Tibial nerve (tissue), 4 donors: ENCODE measurements around the gene MRGPRD.

Source experiments
- EP300 ChIP-seq, 2 donors: sonication (generic); formaldehyde crosslinking; IDR thresholded peaks; one replicate each; pipeline ENCODE4 v1.6.1; 2017; ENCODE audit warnings: antibody characterized with exemption in 2 of 2, mild to moderate bottlenecking in 1 of 2
- POLR2A ChIP-seq, 2 donors: fragments of 450-650 bp; IDR thresholded peaks; one replicate each; pipeline ENCODE4 v1.6.1; 2017; ENCODE audit warnings: antibody characterized with exemption in 2 of 2, mild to moderate bottlenecking in 2 of 2, moderate library complexity in 2 of 2
- TF ChIP-seq, protein P1 (sequence below), 5 experiments: fragments of 200-600 bp in 3 of 5; fragments of 450-650 bp in 2 of 5; sonication (generic) in 3 of 5; IDR thresholded peaks; one replicate each; pipeline ENCODE4 v1.5.1; 2016 to 2019; ENCODE audit warnings: antibody characterized with exemption in 5 of 5, mild to moderate bottlenecking in 3 of 5, moderate library complexity in 2 of 5

DNA sequence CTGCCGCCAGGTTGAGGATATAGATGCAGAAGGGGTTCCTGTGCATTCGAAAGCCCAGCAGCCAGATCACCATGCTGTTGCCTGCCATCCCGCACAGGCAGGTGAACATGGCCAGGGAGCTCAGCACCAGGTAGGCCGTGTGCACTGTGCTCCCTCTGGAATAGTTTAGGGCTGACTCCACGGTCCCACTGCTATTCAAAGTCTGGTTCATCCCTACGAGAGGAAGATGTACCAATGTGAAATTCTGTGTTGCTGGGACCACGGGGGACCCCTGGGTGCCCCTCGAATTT is at the start of gene MRGPRD:
- TF ChIP-seq, protein P1, sequence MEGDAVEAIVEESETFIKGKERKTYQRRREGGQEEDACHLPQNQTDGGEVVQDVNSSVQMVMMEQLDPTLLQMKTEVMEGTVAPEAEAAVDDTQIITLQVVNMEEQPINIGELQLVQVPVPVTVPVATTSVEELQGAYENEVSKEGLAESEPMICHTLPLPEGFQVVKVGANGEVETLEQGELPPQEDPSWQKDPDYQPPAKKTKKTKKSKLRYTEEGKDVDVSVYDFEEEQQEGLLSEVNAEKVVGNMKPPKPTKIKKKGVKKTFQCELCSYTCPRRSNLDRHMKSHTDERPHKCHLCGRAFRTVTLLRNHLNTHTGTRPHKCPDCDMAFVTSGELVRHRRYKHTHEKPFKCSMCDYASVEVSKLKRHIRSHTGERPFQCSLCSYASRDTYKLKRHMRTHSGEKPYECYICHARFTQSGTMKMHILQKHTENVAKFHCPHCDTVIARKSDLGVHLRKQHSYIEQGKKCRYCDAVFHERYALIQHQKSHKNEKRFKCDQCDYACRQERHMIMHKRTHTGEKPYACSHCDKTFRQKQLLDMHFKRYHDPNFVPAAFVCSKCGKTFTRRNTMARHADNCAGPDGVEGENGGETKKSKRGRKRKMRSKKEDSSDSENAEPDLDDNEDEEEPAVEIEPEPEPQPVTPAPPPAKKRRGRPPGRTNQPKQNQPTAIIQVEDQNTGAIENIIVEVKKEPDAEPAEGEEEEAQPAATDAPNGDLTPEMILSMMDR (IDR thresholded peaks at IDR 0.05): no peak
- TF ChIP-seq POLR2A (IDR thresholded peaks at IDR 0.05) (no peak), EP300 (IDR thresholded peaks at IDR 0.05) (no peak)
